Measurements from ENCODE around the gene ZFP36L2.

Gene ZFP36L2

GRCh38 chr2:43265001-43265400 lies 38.6 kb upstream of the ZFP36L2 start:
- no peak overlapping the region for H2AFZ ChIP-seq (ENCODE audit: low read length)
- H2BK12ac ChIP-seq (ENCODE audit: low read length), result no peak overlapping the region
- H3K27ac ChIP-seq (replicated peaks; ENCODE audit: low read length), result no peak overlapping the region
- H2BK5ac ChIP-seq (ENCODE audit: low read length), result no peak overlapping the region
- H3K4me1 ChIP-seq (ENCODE audit: control insufficient read depth in 2 of 2, insufficient read depth in 1 of 2, low read depth in 1 of 2, low read length in 2 of 2), result peaks cover 6 to 18% of the 10 kb centered on the region in 2 donors
- H3K9me3 ChIP-seq (replicated peaks in 1 of 2; ENCODE audit: control insufficient read depth in 2 of 2, insufficient read depth in 1 of 2, low read depth in 1 of 2, low read length in 2 of 2), result no peaks in the 10 kb centered on the region
- H3K14ac ChIP-seq (ENCODE audit: low read length), result no peak overlapping the region
- WGBS, 2 donors (ENCODE audit: extremely low coverage in 2 of 2, insufficient read length in 2 of 2, insufficient replicate concordance in 1 of 2), result no CpG with 5 or more reads among the region's 5 CpGs
- H2BK120ac ChIP-seq (ENCODE audit: low read depth, low read length), result no peak overlapping the region
- H3K36me3 ChIP-seq (replicated peaks in 1 of 2; ENCODE audit: control insufficient read depth in 2 of 2, insufficient read depth in 2 of 2, low read length in 2 of 2), result no peaks in the 10 kb centered on the region
- H3K18ac ChIP-seq (ENCODE audit: low read length), result no peak overlapping the region
- no peak overlapping the region for H3K4me2 ChIP-seq (ENCODE audit: insufficient read depth, low read length, poor library complexity, severe bottlenecking)
- H2BK15ac ChIP-seq (ENCODE audit: low read length), result no peak overlapping the region
- H3K4ac ChIP-seq (ENCODE audit: low read length), result no peak overlapping the region
- H3K79me1 ChIP-seq (ENCODE audit: low read depth, low read length), result no peaks in the 10 kb centered on the region
- H3K9ac ChIP-seq (ENCODE audit: low read depth, low read length, poor library complexity), result no peak overlapping the region
- no peak overlapping the region for H3K23ac ChIP-seq (ENCODE audit: low read depth, low read length, poor library complexity)
- no peak overlapping the region for H4K91ac ChIP-seq (ENCODE audit: low read depth, low read length, poor library complexity)
- H3K27me3 ChIP-seq (ENCODE audit: control insufficient read depth in 3 of 3, insufficient read depth in 3 of 3, low read depth in 1 of 3, low read length in 3 of 3), result no peaks in the 10 kb centered on the region
- no peak for DNase-seq (ENCODE audit: low spot score)
- H2AK5ac ChIP-seq (ENCODE audit: low read depth, low read length), result no peak overlapping the region
- H4K8ac ChIP-seq (ENCODE audit: low read depth, low read length), result no peak overlapping the region
- H3K4me3 ChIP-seq (ENCODE audit: low read length in 2 of 2), result no peak overlapping the region

DNA sequence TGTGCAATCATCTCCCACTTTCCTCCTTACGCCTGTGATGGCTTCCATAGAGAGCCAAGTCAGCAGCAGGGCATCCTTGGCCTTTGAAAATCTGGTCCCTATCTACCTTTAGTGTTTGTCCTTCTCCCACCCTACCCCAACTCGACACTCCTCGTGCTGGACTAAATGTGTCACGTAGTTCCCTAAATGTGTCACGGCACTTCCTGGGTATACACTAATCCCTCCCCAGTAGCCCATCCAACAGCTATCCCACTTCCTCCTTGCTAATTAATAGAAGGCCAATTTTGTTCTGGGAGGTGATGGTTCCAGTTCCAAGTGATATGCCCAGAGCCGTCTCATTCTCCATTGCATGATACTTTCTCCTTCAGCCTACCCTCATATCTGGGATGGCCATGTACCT lies 36.5 kb upstream of the ZFP36L2 start:
- no peak overlapping the region for H2AK5ac ChIP-seq (ENCODE audit: low read depth, low read length)
- no CpG with 5 or more reads among the region's 6 CpGs for WGBS, 2 donors (ENCODE audit: extremely low coverage in 2 of 2, insufficient read length in 2 of 2, insufficient replicate concordance in 1 of 2)

DNA sequence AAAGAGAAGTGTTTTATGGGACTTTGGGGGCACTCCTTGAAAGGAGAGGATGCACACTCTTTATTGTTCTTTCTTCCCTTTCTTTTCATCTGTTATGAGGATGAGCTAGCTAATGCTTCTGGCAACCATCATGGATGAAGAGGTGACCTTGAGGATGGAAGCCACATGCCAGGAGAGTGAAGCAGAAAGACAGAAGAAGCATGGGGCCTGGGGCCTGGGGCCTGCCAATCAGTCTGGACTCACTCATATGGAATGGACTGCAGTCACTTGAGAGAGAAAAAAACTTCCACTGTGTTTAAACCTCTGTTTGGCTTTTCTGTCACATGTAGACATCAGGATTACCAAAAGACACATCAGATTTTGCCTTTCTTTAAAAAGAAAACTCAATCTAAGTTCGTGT lies 35.8 kb upstream of the ZFP36L2 start:
- peaks cover 0 to 7% of the 10 kb centered on the region in 2 donors for H3K4me1 ChIP-seq (ENCODE audit: control insufficient read depth in 2 of 2, insufficient read depth in 1 of 2, low read depth in 1 of 2, low read length in 2 of 2)
- H4K91ac ChIP-seq (ENCODE audit: low read depth, low read length, poor library complexity), result no peak overlapping the region

More for the DNA sequence above, 36.5 kb upstream of the ZFP36L2 start:
- H3K14ac ChIP-seq (ENCODE audit: low read length), result no peak overlapping the region
- no peak overlapping the region for H3K18ac ChIP-seq (ENCODE audit: low read length)
- H3K36me3 ChIP-seq (replicated peaks in 1 of 2; ENCODE audit: control insufficient read depth in 2 of 2, insufficient read depth in 2 of 2, low read length in 2 of 2), result no peaks in the 10 kb centered on the region
- H3K4me3 ChIP-seq (ENCODE audit: low read length in 2 of 2), result no peak overlapping the region
- no peak overlapping the region for H3K4me2 ChIP-seq (ENCODE audit: insufficient read depth, low read length, poor library complexity, severe bottlenecking)
- H3K9me3 ChIP-seq (replicated peaks in 1 of 2; ENCODE audit: control insufficient read depth in 2 of 2, insufficient read depth in 1 of 2, low read depth in 1 of 2, low read length in 2 of 2), result no peaks in the 10 kb centered on the region
- H3K23ac ChIP-seq (ENCODE audit: low read depth, low read length, poor library complexity), result no peak overlapping the region
- H2AFZ ChIP-seq (ENCODE audit: low read length), result no peak overlapping the region
- no peaks in the 10 kb centered on the region for H3K79me1 ChIP-seq (ENCODE audit: low read depth, low read length)
- H3K4me1 ChIP-seq (ENCODE audit: control insufficient read depth in 2 of 2, insufficient read depth in 1 of 2, low read depth in 1 of 2, low read length in 2 of 2), result peaks cover 0 to 7% of the 10 kb centered on the region in 2 donors
- H2BK12ac ChIP-seq (ENCODE audit: low read length), result no peak overlapping the region
- no peak overlapping the region for H3K9ac ChIP-seq (ENCODE audit: low read depth, low read length, poor library complexity)
- no peaks in the 10 kb centered on the region for H3K27me3 ChIP-seq (ENCODE audit: control insufficient read depth in 3 of 3, insufficient read depth in 3 of 3, low read depth in 1 of 3, low read length in 3 of 3)
- H2BK5ac ChIP-seq (ENCODE audit: low read length), result no peak overlapping the region
- H2BK120ac ChIP-seq (ENCODE audit: low read depth, low read length), result no peak overlapping the region
- H3K4ac ChIP-seq (ENCODE audit: low read length), result no peak overlapping the region
- DNase-seq (ENCODE audit: low spot score), result no peak
- no peak overlapping the region for H3K27ac ChIP-seq (replicated peaks; ENCODE audit: low read length)
- H2BK15ac ChIP-seq (ENCODE audit: low read length), result no peak overlapping the region
- H4K8ac ChIP-seq (ENCODE audit: low read depth, low read length), result no peak overlapping the region
- no peak overlapping the region for H4K91ac ChIP-seq (ENCODE audit: low read depth, low read length, poor library complexity)

DNA sequence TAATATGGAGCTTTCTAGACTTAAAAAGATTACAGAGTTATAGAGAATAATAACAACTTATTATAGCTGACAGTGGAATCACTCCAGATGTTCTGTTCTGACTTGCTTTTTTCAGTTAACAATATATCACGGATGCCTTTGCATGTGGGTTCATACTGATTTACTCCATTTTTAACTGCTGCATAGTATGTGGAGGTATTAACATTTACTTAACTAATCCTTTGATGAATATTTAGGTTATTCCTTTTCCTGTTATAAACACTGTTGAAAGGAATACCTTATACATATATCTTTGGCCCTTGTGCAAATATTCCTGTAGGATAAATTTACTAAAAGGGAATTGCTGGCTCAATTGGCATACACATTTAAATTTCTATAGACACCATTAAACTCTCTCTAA lies 33.1 kb upstream of the ZFP36L2 start:
- Histone ChIP-seq H3K9ac (ENCODE audit: low read depth, low read length, poor library complexity) (no peak overlapping the region), H3K4me1 (ENCODE audit: control insufficient read depth in 2 of 2, insufficient read depth in 1 of 2, low read depth in 1 of 2, low read length in 2 of 2) (no peaks in the 10 kb centered on the region), H3K4ac (ENCODE audit: low read length) (no peak overlapping the region), H3K4me3 (ENCODE audit: low read length in 2 of 2) (no peak overlapping the region), H3K23ac (ENCODE audit: low read depth, low read length, poor library complexity) (no peak overlapping the region), H2BK5ac (ENCODE audit: low read length) (no peak overlapping the region), H4K8ac (ENCODE audit: low read depth, low read length) (no peak overlapping the region), H2BK120ac (ENCODE audit: low read depth, low read length) (no peak overlapping the region), H2AFZ (ENCODE audit: low read length) (no peak overlapping the region), H3K36me3 (replicated peaks in 1 of 2; ENCODE audit: control insufficient read depth in 2 of 2, insufficient read depth in 2 of 2, low read length in 2 of 2) (no peaks in the 10 kb centered on the region), H3K27me3 (ENCODE audit: control insufficient read depth in 3 of 3, insufficient read depth in 3 of 3, low read depth in 1 of 3, low read length in 3 of 3) (no peaks in the 10 kb centered on the region), H3K27ac (replicated peaks; ENCODE audit: low read length) (no peak overlapping the region), H3K14ac (ENCODE audit: low read length) (no peak overlapping the region), H4K91ac (ENCODE audit: low read depth, low read length, poor library complexity) (no peak overlapping the region), H2AK5ac (ENCODE audit: low read depth, low read length) (no peak overlapping the region), H3K18ac (ENCODE audit: low read length) (no peak overlapping the region), H3K4me2 (ENCODE audit: insufficient read depth, low read length, poor library complexity, severe bottlenecking) (no peak overlapping the region), H2BK15ac (ENCODE audit: low read length) (no peak overlapping the region), H3K9me3 (replicated peaks in 1 of 2; ENCODE audit: control insufficient read depth in 2 of 2, insufficient read depth in 1 of 2, low read depth in 1 of 2, low read length in 2 of 2) (no peaks in the 10 kb centered on the region), H2BK12ac (ENCODE audit: low read length) (no peak overlapping the region), H3K79me1 (ENCODE audit: low read depth, low read length) (no peaks in the 10 kb centered on the region)
- WGBS, 2 donors (ENCODE audit: extremely low coverage in 2 of 2, insufficient read length in 2 of 2, insufficient replicate concordance in 1 of 2), result no CpG with 5 or more reads among the region's 1 CpG
- DNase-seq (ENCODE audit: low spot score), result no peak

More for the DNA sequence above, 35.8 kb upstream of the ZFP36L2 start:
- no peak for DNase-seq (ENCODE audit: low spot score)
- Histone ChIP-seq H3K4me3 (ENCODE audit: low read length in 2 of 2) (no peak overlapping the region), H3K18ac (ENCODE audit: low read length) (no peak overlapping the region), H2BK12ac (ENCODE audit: low read length) (no peak overlapping the region), H3K23ac (ENCODE audit: low read depth, low read length, poor library complexity) (no peak overlapping the region), H3K27ac (replicated peaks; ENCODE audit: low read length) (no peak overlapping the region), H3K36me3 (replicated peaks in 1 of 2; ENCODE audit: control insufficient read depth in 2 of 2, insufficient read depth in 2 of 2, low read length in 2 of 2) (no peaks in the 10 kb centered on the region), H2AFZ (ENCODE audit: low read length) (no peak overlapping the region), H2BK5ac (ENCODE audit: low read length) (no peak overlapping the region), H3K9me3 (replicated peaks in 1 of 2; ENCODE audit: control insufficient read depth in 2 of 2, insufficient read depth in 1 of 2, low read depth in 1 of 2, low read length in 2 of 2) (no peaks in the 10 kb centered on the region), H3K4me2 (ENCODE audit: insufficient read depth, low read length, poor library complexity, severe bottlenecking) (no peak overlapping the region), H3K14ac (ENCODE audit: low read length) (no peak overlapping the region), H3K27me3 (ENCODE audit: control insufficient read depth in 3 of 3, insufficient read depth in 3 of 3, low read depth in 1 of 3, low read length in 3 of 3) (no peaks in the 10 kb centered on the region), H3K4ac (ENCODE audit: low read length) (no peak overlapping the region), H4K8ac (ENCODE audit: low read depth, low read length) (no peak overlapping the region), H2AK5ac (ENCODE audit: low read depth, low read length) (no peak overlapping the region), H2BK15ac (ENCODE audit: low read length) (no peak overlapping the region), H2BK120ac (ENCODE audit: low read depth, low read length) (no peak overlapping the region), H3K9ac (ENCODE audit: low read depth, low read length, poor library complexity) (no peak overlapping the region), H3K79me1 (ENCODE audit: low read depth, low read length) (no peaks in the 10 kb centered on the region)
- WGBS, 2 donors (ENCODE audit: extremely low coverage in 2 of 2, insufficient read length in 2 of 2, insufficient replicate concordance in 1 of 2), result no CpG with 5 or more reads among the region's 1 CpG
